HL-60 (cell line): ENCODE results near the gene DNAH17.

Experiments used
- POLR2AphosphoS5 ChIP-seq: IDR thresholded peaks from 2 replicates; pipeline ENCODE4 v1.6.1; 2012; ENCODE audit warnings: low read depth
- TF ChIP-seq, protein P1 (sequence below): IDR thresholded peaks from one replicate; pipeline ENCODE4 v1.5.1; 2011; ENCODE audit warnings: low read length, control low read depth, inconsistent platforms; ENCODE audit not compliant: insufficient read depth
- TF ChIP-seq, protein P2 (sequence below): IDR thresholded peaks from 2 replicates; pipeline ENCODE4 v1.6.1; 2012; ENCODE audit warnings: low read depth; ENCODE audit not compliant: insufficient replicate concordance

DNA sequence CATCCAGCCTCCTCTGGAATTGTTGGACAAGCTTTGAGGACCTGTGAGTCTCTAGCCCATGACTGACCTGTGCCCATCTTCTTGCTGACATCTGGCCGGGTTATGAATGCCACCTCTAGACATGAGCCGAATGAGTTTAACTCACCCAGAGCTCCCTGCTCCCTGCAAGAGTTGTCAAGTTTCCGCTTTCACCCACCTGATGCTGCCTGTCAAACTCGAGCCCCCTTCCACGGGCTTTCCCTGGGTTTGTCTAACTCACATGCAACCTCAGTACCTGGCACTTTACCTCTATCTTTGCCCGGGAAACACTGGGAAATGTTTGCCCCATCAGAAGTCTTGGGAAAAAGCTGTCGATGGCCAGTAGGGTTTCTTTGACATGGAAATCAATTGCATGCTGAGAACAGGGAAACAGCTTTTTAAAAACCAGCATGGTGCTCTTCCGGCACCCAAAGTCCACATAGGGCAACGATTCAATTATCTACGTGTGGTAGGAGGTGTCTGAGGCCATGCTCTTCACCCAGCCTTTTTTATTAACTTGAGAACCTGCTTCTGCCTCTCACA lies 33.8 kb upstream of the DNAH17 start:
- TF ChIP-seq, protein P1, sequence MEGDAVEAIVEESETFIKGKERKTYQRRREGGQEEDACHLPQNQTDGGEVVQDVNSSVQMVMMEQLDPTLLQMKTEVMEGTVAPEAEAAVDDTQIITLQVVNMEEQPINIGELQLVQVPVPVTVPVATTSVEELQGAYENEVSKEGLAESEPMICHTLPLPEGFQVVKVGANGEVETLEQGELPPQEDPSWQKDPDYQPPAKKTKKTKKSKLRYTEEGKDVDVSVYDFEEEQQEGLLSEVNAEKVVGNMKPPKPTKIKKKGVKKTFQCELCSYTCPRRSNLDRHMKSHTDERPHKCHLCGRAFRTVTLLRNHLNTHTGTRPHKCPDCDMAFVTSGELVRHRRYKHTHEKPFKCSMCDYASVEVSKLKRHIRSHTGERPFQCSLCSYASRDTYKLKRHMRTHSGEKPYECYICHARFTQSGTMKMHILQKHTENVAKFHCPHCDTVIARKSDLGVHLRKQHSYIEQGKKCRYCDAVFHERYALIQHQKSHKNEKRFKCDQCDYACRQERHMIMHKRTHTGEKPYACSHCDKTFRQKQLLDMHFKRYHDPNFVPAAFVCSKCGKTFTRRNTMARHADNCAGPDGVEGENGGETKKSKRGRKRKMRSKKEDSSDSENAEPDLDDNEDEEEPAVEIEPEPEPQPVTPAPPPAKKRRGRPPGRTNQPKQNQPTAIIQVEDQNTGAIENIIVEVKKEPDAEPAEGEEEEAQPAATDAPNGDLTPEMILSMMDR, result no peak
- TF ChIP-seq POLR2AphosphoS5, result no peak
- TF ChIP-seq, protein P2, sequence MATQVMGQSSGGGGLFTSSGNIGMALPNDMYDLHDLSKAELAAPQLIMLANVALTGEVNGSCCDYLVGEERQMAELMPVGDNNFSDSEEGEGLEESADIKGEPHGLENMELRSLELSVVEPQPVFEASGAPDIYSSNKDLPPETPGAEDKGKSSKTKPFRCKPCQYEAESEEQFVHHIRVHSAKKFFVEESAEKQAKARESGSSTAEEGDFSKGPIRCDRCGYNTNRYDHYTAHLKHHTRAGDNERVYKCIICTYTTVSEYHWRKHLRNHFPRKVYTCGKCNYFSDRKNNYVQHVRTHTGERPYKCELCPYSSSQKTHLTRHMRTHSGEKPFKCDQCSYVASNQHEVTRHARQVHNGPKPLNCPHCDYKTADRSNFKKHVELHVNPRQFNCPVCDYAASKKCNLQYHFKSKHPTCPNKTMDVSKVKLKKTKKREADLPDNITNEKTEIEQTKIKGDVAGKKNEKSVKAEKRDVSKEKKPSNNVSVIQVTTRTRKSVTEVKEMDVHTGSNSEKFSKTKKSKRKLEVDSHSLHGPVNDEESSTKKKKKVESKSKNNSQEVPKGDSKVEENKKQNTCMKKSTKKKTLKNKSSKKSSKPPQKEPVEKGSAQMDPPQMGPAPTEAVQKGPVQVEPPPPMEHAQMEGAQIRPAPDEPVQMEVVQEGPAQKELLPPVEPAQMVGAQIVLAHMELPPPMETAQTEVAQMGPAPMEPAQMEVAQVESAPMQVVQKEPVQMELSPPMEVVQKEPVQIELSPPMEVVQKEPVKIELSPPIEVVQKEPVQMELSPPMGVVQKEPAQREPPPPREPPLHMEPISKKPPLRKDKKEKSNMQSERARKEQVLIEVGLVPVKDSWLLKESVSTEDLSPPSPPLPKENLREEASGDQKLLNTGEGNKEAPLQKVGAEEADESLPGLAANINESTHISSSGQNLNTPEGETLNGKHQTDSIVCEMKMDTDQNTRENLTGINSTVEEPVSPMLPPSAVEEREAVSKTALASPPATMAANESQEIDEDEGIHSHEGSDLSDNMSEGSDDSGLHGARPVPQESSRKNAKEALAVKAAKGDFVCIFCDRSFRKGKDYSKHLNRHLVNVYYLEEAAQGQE, result no peak
